Heart left ventricle (tissue), 16 donors: ENCODE data around the gene CREG1. TPM values are rescaled to one million over a fixed set of nuclear protein-coding genes. Genes with fewer than 3 reads are reported as not detected.
A peak's percentile ranks its signal among the peaks of the same experiment; 100 is the strongest.

ENCODE experiments used
- ATAC-seq, 4 donors: fragments of 200-7000 bp; cut with Tn5 transposase; one replicate each; pipeline ENCODE4 v1.9.1; 2020 to 2022; ENCODE audit warnings: moderate library complexity in 4 of 4, mild to moderate bottlenecking in 3 of 4, moderate number of reproducible peaks in 1 of 4
- DNase-seq, 5 donors: peaks; one replicate each; pipeline ENCODE4 v3.0.0-alpha.2; 2020
- H3K27ac ChIP-seq, 12 donors: fragments of 200-600 bp; sonication (generic) in 4 of 12; one replicate each; pipeline versions ENCODE4 v1.5.0 to v1.8.0; 2016 to 2022; ENCODE audit warnings: mild to moderate bottlenecking in 2 of 12
- H3K27me3 ChIP-seq, 9 donors: fragments of 200-600 bp; sonication (generic) in 2 of 9; one replicate each; pipeline versions ENCODE4 v1.5.1 to v1.8.0; 2016 to 2022; ENCODE audit warnings: mild to moderate bottlenecking in 3 of 9
- H3K36me3 ChIP-seq, 9 donors: fragments of 200-600 bp; sonication (generic) in 2 of 9; one replicate each; pipeline versions ENCODE4 v1.5.0 to v1.8.0; 2018 to 2022; ENCODE audit warnings: mild to moderate bottlenecking in 2 of 9
- H3K4me1 ChIP-seq, 12 donors: fragments of 200-600 bp; sonication (generic) in 4 of 12; one replicate each; pipeline versions ENCODE4 v1.5.0 to v1.8.0; 2016 to 2022; ENCODE audit warnings: mild to moderate bottlenecking in 3 of 12
- H3K4me3 ChIP-seq, 12 donors: fragments of 200-600 bp; sonication (generic) in 4 of 12; one replicate each; pipeline versions ENCODE4 v1.5.0 to v1.8.0; 2017 to 2022; ENCODE audit warnings: mild to moderate bottlenecking in 9 of 12, moderate library complexity in 4 of 12
- H3K9me3 ChIP-seq, 12 donors: fragments of 200-600 bp; sonication (generic) in 4 of 12; one replicate each; pipeline versions ENCODE4 v1.5.0 to v1.8.0; 2016 to 2022; ENCODE audit warnings: mild to moderate bottlenecking in 1 of 12
- CTCF ChIP-seq, 12 donors: fragments of 200-600 bp; sonication (generic) in 4 of 12; IDR thresholded peaks; one replicate each; pipeline versions ENCODE4 v1.5.0 to v1.8.0; 2018 to 2022; ENCODE audit warnings: antibody characterized with exemption in 12 of 12, mild to moderate bottlenecking in 5 of 12
- POLR2A ChIP-seq, 2 donors: fragments of 450-650 bp; IDR thresholded peaks; one replicate each; pipeline ENCODE4 v1.6.1; 2017; ENCODE audit warnings: antibody characterized with exemption in 2 of 2, mild to moderate bottlenecking in 2 of 2, moderate library complexity in 2 of 2
- WGBS, 4 donors: extraction: QIAGEN DNeasy Blood & Tissue Kit in 2 of 4; methylation state at CpG; one replicate each; pipeline versions ENCODE4 v1.1.5 to v1.1.7; 2013 to 2018; 5-methylcytosine and 5-hydroxymethylcytosine counted together
- intact Hi-C, 10 donors: fragments of 100-400 bp; cut with DNase I; formaldehyde crosslinking; loops; one replicate each; pipeline versions ENCODE4 v1.11.1 to v1.14.2; 2022
- polyA plus RNA-seq, 2 donors: library from polyadenylated mRNA; stranded (reverse); fragments of 200-250 nt; gene quantifications; one replicate each; pipeline ENCODE4 v1.2.3, GENCODE V29; 2013
- total RNA-seq, 9 donors: library from RNA; depleted of rRNA in 2 of 9; stranded (reverse); fragments of >200 nt in 2 of 9; fragmentation: NEBNext Ultra II Directional in 3 of 9; extraction: Animal tissue kit (Norgen Biotek cat#: 25700) in 3 of 9; gene quantifications; one replicate each; pipeline versions ENCODE4 v1.1.0 to v1.2.4, GENCODE V29; 2016 to 2023
- donor health status: ischemic (EF 13 %, LVEDD 7.1; RV severe dilation, severe dysfunction).
- donor health status: healthy with polysubstance abuse.
- donor health status: DM: no; HTN: yes; CAD: no.
- donor health status: DM: no; HTN: no; CAD: no.
- donor health status: ischemic (EF 25% LVEDD 6.9; RV normal size, moderate dysfunction).
- donor health status: ischemic (EF 25% LVEDD 5.7; RV mildly dilated, moderate dysfunction).
- donor health status: healthy.
- donor health status: DM: yes; HTN: yes; CAD: no.
- donor health status: ischemic (EF 35%, LVEDD 5.7; RV mildly dilated, moderate dysfunction).
- donor health status: nonischemic (EF 11% LVEDD 7.7; RV severe dilation, severe dysfunction).
- donor health status: DM: yes; HTN: yes; CAD: no.
- donor health status: PGD.
- donor health status: ischemic (EF 29% LVEDD 5.4; RV normal size, mild dysfunction).
- donor health status: nonischemic (EF 23%, LVEDD 6.1; RV moderate dilation, normal function).

The CREG1 gene
- total and polyA plus RNA-seq, 11 donors: 31.3 to 176 (median 85.5) TPM

GRCh38 chr1:167516404-167517388 is 36.9 kb downstream of the CREG1 start:
- H3K4me3 ChIP-seq: peak overlapping the region in 2 of 12 donors; percentile 25 to 54
- H3K27ac ChIP-seq: peak overlapping the region in 1 of 12 donors; percentile 79
- no peak for TF ChIP-seq POLR2A (IDR thresholded peaks at IDR 0.05)
- TF ChIP-seq CTCF (IDR thresholded peaks at IDR 0.05): no peak
- WGBS, 4 donors: 83 to 90% (median 86%) methylated on average over 17 to 19 of the region's 19 CpGs
- no peaks in the 10 kb centered on the region for H3K36me3 ChIP-seq
- no peak for DNase-seq
- no peaks in the 10 kb centered on the region for H3K4me1 ChIP-seq
- intact Hi-C loops: no loop called here
- H3K9me3 ChIP-seq: no peaks in the 10 kb centered on the region
- H3K27me3 ChIP-seq: peaks cover 0 to 4% (median 0%) of the 10 kb centered on the region in 9 donors
- ATAC-seq: no peak

- 84 to 91% (median 86%) methylated on average over 4 of the region's 4 CpGs for WGBS, 4 donors
- no peaks in the 10 kb centered on the region for H3K9me3 ChIP-seq
- peak overlapping the region in 1 of 12 donors; percentile 54 for H3K4me3 ChIP-seq
- ATAC-seq: no peak
- peak overlapping the region in 1 of 12 donors; percentile 79 for H3K27ac ChIP-seq
- H3K27me3 ChIP-seq: peaks cover 0 to 4% (median 0%) of the 10 kb centered on the region in 9 donors
- H3K4me1 ChIP-seq: no peaks in the 10 kb centered on the region
- TF ChIP-seq CTCF (IDR thresholded peaks at IDR 0.05) (no peak), POLR2A (IDR thresholded peaks at IDR 0.05) (no peak)
- no peak for DNase-seq
- intact Hi-C loops: no loop called here
- H3K36me3 ChIP-seq: no peaks in the 10 kb centered on the region
Observed at GRCh38 chr1:167515893-167516321, 37.7 kb downstream of the CREG1 start.

GRCh38 chr1:167515461-167515860 is 38.1 kb downstream of the CREG1 start:
- ATAC-seq: no peak
- Histone ChIP-seq H3K36me3 (no peaks in the 10 kb centered on the region), H3K4me3 (peak overlapping the region in 1 of 12 donors; percentile 54), H3K27ac (peak overlapping the region in 1 of 12 donors; percentile 4), H3K9me3 (no peaks in the 10 kb centered on the region), H3K27me3 (peaks cover 0 to 4% (median 0%) of the 10 kb centered on the region in 9 donors), H3K4me1 (no peaks in the 10 kb centered on the region)
- no peak for DNase-seq
- intact Hi-C loops: no loop called here
- 88 to 94% (median 92%) methylated on average over 3 of the region's 3 CpGs for WGBS, 4 donors
- TF ChIP-seq POLR2A (IDR thresholded peaks at IDR 0.05) (no peak), CTCF (IDR thresholded peaks at IDR 0.05) (no peak)

- Histone ChIP-seq H3K27ac (peak overlapping the region in 1 of 12 donors; percentile 4), H3K36me3 (no peaks in the 10 kb centered on the region), H3K27me3 (peaks cover 0 to 4% (median 0%) of the 10 kb centered on the region in 9 donors), H3K4me1 (no peaks in the 10 kb centered on the region), H3K9me3 (no peaks in the 10 kb centered on the region), H3K4me3 (peak overlapping the region in 1 of 12 donors; percentile 54)
- DNase-seq (no peak), ATAC-seq (no peak)
- 93 to 95% (median 94%) methylated on average over 9 of the region's 9 CpGs for WGBS, 4 donors
- intact Hi-C loops: no loop called here
- TF ChIP-seq POLR2A (IDR thresholded peaks at IDR 0.05): no peak
- TF ChIP-seq CTCF (IDR thresholded peaks at IDR 0.05): no peak
Observed at GRCh38 chr1:167514288-167514687, 39.3 kb downstream of the CREG1 start.
